Activated CD8-positive, alpha-beta memory T cell treated with anti-CD3 and anti-CD28 coated beads, Interleukin-2, amount 10 ng/mL, durations not matched to agents 7 days and 5 days (primary cell): ENCODE data around the gene CRHR1. TPM values are rescaled to one million over a fixed set of nuclear protein-coding genes. Genes with fewer than 3 reads are reported as not detected.

Experiments
- ATAC-seq: fragments of 150-1000 bp; cut with Tn5 transposase; one replicate; pipeline ENCODE4 v1.10.0; 2021; ENCODE audit warnings: moderate library complexity
- CTCF ChIA-PET: fragments of 350-600 bp; sonication (Branson Sonifier 250); formaldehyde crosslinking; loops from one replicate; lab custom pipeline; 2021; ENCODE audit warnings: antibody characterized with exemption; lab: Charles Lee
- DNase-seq: peaks from one replicate; pipeline ENCODE4 v3.0.0-alpha.2; 2020
- H3K27ac Mint-ChIP-seq: one replicate; pipeline ENCODE4 v1.8.0; 2021; ENCODE audit warnings: mild to moderate bottlenecking, mixed read lengths
- H3K27me3 Mint-ChIP-seq: one replicate; pipeline ENCODE4 v1.8.0; 2021; ENCODE audit warnings: mixed read lengths
- H3K36me3 Mint-ChIP-seq: one replicate; pipeline ENCODE4 v1.8.0; 2021; ENCODE audit warnings: mild to moderate bottlenecking, mixed read lengths
- H3K4me1 Mint-ChIP-seq: one replicate; pipeline ENCODE4 v1.8.0; 2021; ENCODE audit warnings: mixed read lengths
- H3K4me3 Mint-ChIP-seq: one replicate; pipeline ENCODE4 v1.8.0; 2021; ENCODE audit warnings: mild to moderate bottlenecking, moderate library complexity, mixed read lengths
- H3K9me3 Mint-ChIP-seq: one replicate; pipeline ENCODE4 v1.8.0; 2022; ENCODE audit warnings: low read depth, mixed read lengths
- total RNA-seq, 2 experiments: library from RNA; stranded (reverse); gene quantifications; one replicate each; pipeline ENCODE4 v1.2.3, GENCODE V29; 2021

CRHR1 gene
- total RNA-seq, 2 experiments from 2014 or later = not detected

DNA sequence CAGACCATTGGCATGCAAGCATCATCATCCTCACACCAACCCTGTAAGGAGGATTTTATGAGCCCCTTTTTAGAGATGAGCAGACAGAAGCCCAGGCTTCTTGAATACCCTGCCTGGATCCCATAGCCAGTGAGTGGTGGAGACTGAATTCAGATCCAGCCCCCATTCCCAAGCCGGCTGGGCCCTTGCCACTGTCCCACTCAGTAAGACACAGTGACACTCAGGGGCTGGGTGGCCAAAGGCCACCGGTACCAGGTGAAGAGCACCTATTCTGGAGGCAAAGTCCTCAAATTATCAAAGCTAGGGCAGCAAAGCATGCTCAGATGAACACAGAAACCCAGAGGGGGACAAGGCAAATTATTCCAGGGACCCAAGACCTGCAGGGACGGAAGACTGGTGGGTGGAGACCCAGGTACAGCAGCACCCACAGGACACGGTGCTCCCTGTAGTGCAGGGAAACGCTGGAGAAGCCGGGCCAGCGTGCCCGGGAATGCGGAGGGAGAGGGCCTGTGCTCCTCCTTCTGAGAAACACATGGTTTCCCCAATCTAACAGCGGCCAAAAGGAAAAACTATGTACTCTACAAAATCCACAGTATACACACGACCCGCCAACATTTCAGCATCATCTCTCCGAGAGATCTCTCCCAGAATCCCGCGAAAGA lies 33.2 kb upstream of the CRHR1 start:
- CTCF ChIA-PET = no interaction called here
- H3K4me1 Mint-ChIP-seq = no peaks in the 10 kb centered on the region
- H3K27ac Mint-ChIP-seq = no peak overlapping the region
- H3K27me3 Mint-ChIP-seq = peaks cover 5% of the 10 kb centered on the region
- H3K36me3 Mint-ChIP-seq = no peaks in the 10 kb centered on the region
- no peaks in the 10 kb centered on the region for H3K9me3 Mint-ChIP-seq
- ATAC-seq = no peak
- no peak overlapping the region for H3K4me3 Mint-ChIP-seq
- DNase-seq = no peak

DNA sequence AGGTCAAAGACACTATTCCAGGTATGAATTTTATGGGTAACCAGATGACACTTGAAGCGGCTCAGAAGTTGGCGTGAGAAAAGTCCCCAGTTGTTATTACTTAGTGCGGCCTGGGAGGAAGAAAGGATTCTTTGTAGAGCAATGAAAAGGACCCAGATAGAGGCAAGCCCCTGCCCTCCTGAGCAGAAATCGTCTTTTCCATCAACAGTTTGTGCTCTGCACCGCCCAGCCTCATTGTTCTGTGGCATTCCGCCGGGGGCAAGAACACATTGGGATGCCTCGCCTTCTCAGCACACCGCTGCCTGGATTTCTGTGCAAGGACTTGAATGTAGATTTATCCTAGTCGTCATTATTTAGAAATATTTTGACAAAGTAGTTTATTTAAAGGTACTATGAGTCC lies 32.7 kb upstream of the CRHR1 start:
- CTCF ChIA-PET = no interaction called here
- Mint-ChIP-seq H3K27ac (no peak overlapping the region), H3K36me3 (no peaks in the 10 kb centered on the region), H3K4me1 (no peaks in the 10 kb centered on the region), H3K27me3 (peaks cover 3% of the 10 kb centered on the region), H3K4me3 (no peak overlapping the region), H3K9me3 (no peaks in the 10 kb centered on the region)
- ATAC-seq (no peak), DNase-seq (no peak)

DNA sequence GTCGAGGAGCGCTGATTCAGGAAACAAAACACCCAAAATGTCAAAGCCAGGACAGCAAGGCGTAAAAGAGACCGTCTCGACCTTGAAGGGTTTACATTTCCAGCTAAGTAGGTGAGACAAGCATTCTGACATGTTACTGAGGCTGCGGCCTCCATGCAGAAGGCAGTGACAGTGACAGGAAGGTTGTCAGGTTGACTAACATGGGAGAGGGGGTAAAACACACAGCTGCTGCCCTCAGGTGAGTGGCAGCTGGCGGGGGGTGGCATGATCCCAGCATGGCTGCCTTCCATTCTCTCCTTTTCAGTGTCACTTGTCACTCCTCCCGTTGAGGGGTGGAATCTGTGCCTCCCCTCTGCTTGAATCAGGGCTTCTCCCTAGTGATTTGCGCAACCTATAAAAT lies 31.9 kb upstream of the CRHR1 start:
- CTCF ChIA-PET = no interaction called here
- no peak overlapping the region for H3K27ac Mint-ChIP-seq
- H3K4me1 Mint-ChIP-seq = no peaks in the 10 kb centered on the region
- no peaks in the 10 kb centered on the region for H3K9me3 Mint-ChIP-seq
- no peak overlapping the region for H3K4me3 Mint-ChIP-seq
- H3K27me3 Mint-ChIP-seq = peaks cover 5% of the 10 kb centered on the region
- no peaks in the 10 kb centered on the region for H3K36me3 Mint-ChIP-seq
- DNase-seq = no peak
- ATAC-seq = no peak

DNA sequence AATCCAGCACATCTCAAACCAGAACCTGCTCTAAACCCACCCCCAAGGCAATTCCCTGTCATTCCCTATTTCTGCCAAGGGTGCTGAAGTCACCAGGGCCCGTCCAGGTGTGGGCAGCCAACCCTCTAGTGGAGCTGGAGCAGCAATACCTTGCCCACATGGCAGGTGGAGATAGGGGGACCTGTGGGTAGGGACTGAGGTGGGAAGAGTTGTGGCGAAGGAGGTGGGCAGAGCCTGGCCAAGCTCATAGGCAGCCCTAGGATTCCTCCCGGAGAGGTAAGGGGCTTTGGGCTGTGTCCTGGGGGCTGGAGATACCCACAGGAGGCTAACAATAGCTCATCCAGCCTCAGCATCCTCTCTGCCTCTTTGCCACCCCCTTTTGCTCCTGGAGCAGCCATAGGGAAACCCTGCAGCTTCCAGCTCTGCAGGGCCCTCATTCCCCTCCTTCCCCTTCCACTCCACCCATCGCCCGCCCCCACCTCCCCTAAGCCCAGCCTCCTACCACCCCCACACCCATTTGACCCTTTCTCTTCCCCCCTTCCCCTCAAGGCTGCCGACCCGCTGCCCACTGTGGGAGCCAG lies 30.4 kb upstream of the CRHR1 start:
- Mint-ChIP-seq H3K27ac (no peak overlapping the region), H3K36me3 (no peaks in the 10 kb centered on the region), H3K4me1 (no peaks in the 10 kb centered on the region), H3K9me3 (no peaks in the 10 kb centered on the region), H3K4me3 (no peak overlapping the region), H3K27me3 (peaks cover 5% of the 10 kb centered on the region)
- DNase-seq (no peak), ATAC-seq (no peak)
- CTCF ChIA-PET = no interaction called here

DNA sequence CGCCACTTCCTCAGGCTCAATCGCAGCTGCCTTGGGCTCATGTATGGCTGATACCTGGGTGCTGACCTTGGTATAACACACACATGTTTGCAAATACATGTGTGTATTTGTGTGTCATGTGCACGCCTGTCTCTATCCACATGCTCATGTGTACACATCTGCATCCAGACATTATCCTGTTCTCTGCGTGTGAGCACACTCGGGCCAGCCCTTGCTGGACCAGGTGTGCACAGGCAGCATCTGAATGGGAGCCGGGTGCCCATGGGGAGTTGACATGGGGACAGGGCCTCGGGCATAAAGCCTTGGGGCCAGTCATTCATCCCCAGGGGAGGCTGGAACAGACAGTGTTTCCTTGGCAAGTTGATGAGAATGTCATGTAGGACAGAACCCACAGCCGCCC lies 29.1 kb upstream of the CRHR1 start:
- Mint-ChIP-seq H3K9me3 (no peaks in the 10 kb centered on the region), H3K27ac (no peak overlapping the region), H3K27me3 (peaks cover 2% of the 10 kb centered on the region), H3K4me3 (no peak overlapping the region), H3K4me1 (no peaks in the 10 kb centered on the region), H3K36me3 (no peaks in the 10 kb centered on the region)
- ATAC-seq (no peak), DNase-seq (no peak)
- CTCF ChIA-PET = no interaction called here

DNA sequence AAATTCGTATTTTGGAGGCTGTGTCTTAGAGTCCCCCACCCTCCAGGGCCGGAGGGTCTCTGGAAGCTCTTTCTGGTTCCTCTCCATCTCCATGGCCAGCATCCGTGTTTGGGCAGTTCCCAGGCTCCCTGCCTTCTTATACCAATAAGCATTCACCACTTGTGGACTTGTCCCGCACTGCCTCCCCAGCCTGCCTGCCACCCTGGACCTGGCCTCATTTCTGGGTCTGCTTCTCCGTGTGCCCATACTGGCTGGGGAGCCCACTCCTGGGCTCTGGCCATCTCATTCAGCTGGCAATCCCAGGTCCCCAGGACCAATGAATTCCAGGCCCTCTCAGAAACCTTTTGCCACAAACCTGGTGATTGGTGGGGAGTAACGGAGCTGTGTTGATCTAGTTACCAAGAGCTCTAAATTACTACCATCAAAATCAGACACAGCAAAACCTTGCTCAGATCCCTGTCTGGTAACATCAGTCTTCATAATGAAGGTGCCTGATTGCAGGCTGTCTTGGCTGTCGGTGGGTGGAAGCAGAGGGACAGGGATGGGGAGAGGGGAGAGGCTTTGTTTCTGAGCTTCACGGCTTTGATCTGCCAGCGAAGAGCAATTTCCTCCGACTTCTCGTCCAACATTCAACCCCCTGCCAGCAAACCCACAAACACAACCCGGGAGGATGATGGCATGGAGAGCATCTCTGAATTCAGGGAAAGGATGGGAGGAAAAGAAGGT lies 27.7 kb upstream of the CRHR1 start:
- ATAC-seq (no peak), DNase-seq (no peak)
- no peak overlapping the region for H3K27ac Mint-ChIP-seq
- H3K36me3 Mint-ChIP-seq = no peaks in the 10 kb centered on the region
- CTCF ChIA-PET = interaction anchor here (0.6 to 1.8 kb wide), 5 partner anchors 9 to 788 kb away, joined by 3 to 5 read pairs (median 3); partner anchors contain the start of gene C1QL1
- H3K27me3 Mint-ChIP-seq = peaks cover 2% of the 10 kb centered on the region
- no peaks in the 10 kb centered on the region for H3K4me1 Mint-ChIP-seq
- H3K4me3 Mint-ChIP-seq = no peak overlapping the region
- no peaks in the 10 kb centered on the region for H3K9me3 Mint-ChIP-seq

DNA sequence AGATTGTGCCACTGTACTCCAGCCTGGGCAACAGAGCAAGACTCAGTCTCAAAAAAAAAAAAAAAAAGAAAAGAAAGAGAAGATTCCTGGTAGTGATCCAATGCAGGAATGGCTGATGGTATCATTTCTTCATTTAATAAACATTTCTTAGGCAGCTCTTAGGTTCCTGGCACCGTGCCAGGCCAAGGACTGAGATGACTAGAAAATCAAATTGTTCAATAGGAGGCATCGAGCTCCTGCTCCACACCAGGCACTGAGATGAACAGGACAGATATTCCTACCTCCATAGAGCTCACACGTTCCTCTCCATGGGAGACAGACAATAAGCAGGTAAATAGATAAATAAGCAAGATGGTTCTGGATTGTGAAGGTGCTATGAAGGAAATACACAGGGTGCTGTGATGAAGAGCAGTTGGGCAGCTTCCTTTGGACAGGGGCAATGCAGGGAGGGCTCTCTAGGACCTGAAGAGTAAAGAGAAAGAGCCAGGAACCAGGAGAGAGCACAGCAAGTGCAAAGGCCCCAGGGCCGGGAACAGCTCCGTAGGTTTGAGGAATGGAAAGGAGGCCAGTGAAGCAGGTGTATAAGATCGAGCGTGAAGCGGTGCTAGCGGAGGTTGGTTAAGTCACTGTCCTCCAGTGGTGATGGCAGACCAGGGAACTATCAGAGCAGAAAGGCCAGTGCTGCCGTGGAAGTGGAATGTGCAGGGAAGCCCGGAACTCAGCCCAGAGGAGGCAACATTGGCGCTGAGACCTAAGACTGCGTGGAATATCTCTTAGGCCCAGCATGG lies 26.5 kb upstream of the CRHR1 start:
- CTCF ChIA-PET = interaction anchor here (0.6 to 1.8 kb wide), 3 partner anchors 10 to 789 kb away, joined by 3 to 5 read pairs (median 3); partner anchors contain the start of gene C1QL1
- no peak overlapping the region for H3K27ac Mint-ChIP-seq
- no peaks in the 10 kb centered on the region for H3K4me1 Mint-ChIP-seq
- H3K4me3 Mint-ChIP-seq = no peak overlapping the region
- H3K36me3 Mint-ChIP-seq = no peaks in the 10 kb centered on the region
- ATAC-seq (no peak), DNase-seq (no peak)
- H3K9me3 Mint-ChIP-seq = no peaks in the 10 kb centered on the region
- peaks cover 10% of the 10 kb centered on the region for H3K27me3 Mint-ChIP-seq

DNA sequence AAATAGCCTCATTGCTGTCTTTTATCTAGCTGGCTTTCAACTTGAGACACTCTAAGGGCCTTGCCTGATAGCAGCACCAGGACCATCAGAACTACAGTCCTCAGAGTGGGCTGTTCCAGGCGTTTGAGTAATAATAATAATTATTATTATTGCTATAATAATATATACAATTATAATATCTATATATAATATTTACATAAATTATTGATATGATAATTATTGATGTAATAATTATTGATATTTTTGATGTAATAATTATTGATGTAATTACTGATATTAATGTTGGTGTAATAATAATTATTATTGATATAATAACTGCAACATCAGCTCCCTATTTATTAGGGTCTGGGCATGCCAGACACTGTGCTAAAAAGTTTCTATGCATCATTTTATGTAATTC lies 25.6 kb upstream of the CRHR1 start:
- Mint-ChIP-seq H3K27me3 (peaks cover 16% of the 10 kb centered on the region), H3K36me3 (no peaks in the 10 kb centered on the region), H3K27ac (no peak overlapping the region), H3K9me3 (no peaks in the 10 kb centered on the region), H3K4me1 (no peaks in the 10 kb centered on the region), H3K4me3 (no peak overlapping the region)
- DNase-seq = no peak
- ATAC-seq = no peak
- CTCF ChIA-PET = interaction anchor here (1.0 to 1.5 kb wide), 2 partner anchors 19 to 94 kb away, joined by 3 to 4 read pairs; no protein-coding TSS in a partner anchor

DNA sequence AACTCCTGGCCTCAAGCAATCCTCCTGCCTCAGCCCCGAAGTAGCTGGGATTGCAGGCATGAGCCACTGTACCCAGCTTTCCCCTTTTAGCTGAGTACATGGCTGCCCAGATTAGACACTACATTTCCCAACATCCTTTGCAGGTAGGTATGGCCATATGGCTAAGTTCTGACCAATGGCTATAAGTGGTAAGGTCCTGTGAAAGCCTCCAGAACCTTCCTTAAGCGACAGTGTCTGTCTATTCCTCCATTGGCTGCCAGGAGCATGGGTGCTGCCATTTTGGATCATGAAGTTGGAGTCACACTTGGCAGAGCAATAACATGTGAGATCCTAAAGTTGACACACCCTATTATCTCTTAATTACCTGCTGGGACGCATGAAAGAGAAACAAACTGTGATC lies 24.4 kb upstream of the CRHR1 start:
- H3K4me3 Mint-ChIP-seq = no peak overlapping the region
- H3K9me3 Mint-ChIP-seq = no peaks in the 10 kb centered on the region
- DNase-seq = no peak
- ATAC-seq = no peak
- peaks cover 25% of the 10 kb centered on the region for H3K27me3 Mint-ChIP-seq
- H3K4me1 Mint-ChIP-seq = no peaks in the 10 kb centered on the region
- CTCF ChIA-PET = interaction anchor here (0.7 to 1.5 kb wide), 2 partner anchors 93 to 120 kb away, joined by 4 read pairs; no protein-coding TSS in a partner anchor
- H3K36me3 Mint-ChIP-seq = no peaks in the 10 kb centered on the region
- no peak overlapping the region for H3K27ac Mint-ChIP-seq

DNA sequence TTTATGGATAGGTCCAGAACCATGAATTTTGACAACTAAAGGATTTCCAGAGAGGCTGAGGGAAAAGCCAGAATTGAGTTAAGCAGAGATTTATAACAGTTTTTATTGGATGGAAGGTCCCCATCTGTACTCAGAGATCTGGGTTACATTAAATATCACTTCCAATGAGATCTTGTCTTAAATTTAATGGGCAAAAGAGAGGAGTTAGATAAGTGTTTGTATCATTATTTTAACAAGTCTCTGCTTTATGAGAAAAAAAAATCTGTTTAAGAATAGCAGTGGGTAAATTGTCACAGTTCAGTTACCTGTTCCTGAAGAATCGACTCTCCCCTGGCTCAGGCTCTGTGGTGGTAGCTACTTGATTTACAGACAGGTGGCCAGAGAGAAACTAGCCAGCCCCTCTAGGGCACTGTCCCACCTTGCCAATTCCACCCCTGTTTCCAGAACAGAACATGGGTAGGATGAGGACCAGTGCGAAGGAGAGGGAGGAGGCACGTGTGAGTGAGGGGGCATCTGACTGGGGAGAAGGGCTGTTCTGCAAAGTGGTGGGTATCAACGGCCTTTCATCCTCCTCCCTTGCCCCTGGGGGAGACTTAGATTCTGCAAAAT lies 22.1 kb upstream of the CRHR1 start:
- H3K9me3 Mint-ChIP-seq = no peaks in the 10 kb centered on the region
- CTCF ChIA-PET = no interaction called here
- no peak overlapping the region for H3K27ac Mint-ChIP-seq
- H3K4me1 Mint-ChIP-seq = no peaks in the 10 kb centered on the region
- DNase-seq (no peak), ATAC-seq (no peak)
- H3K27me3 Mint-ChIP-seq = peaks cover 25% of the 10 kb centered on the region
- no peaks in the 10 kb centered on the region for H3K36me3 Mint-ChIP-seq
- no peak overlapping the region for H3K4me3 Mint-ChIP-seq

DNA sequence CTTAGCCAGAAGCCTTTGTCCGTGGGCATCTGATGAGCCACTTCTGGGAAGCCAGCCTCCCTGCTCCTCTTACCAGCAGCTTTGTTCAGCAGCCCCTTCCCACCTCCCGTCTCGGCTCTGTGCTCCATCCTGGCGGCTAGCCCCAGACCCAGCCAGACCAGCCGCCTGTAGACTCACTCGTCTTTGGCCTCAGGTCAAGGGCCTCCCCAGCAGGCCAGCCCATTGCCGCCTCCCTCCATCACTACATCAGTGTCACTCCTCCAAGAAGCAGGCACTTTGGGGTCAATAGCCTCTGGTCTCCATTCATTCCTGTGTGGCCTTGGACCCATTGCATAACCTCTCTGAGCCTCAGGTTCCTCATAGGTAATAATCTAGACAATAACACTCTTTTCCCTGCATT lies 20.9 kb upstream of the CRHR1 start:
- no peaks in the 10 kb centered on the region for H3K4me1 Mint-ChIP-seq
- no peaks in the 10 kb centered on the region for H3K9me3 Mint-ChIP-seq
- ATAC-seq (no peak), DNase-seq (no peak)
- H3K4me3 Mint-ChIP-seq = no peak overlapping the region
- no peaks in the 10 kb centered on the region for H3K36me3 Mint-ChIP-seq
- H3K27ac Mint-ChIP-seq = no peak overlapping the region
- peaks cover 31% of the 10 kb centered on the region for H3K27me3 Mint-ChIP-seq
- CTCF ChIA-PET = no interaction called here

DNA sequence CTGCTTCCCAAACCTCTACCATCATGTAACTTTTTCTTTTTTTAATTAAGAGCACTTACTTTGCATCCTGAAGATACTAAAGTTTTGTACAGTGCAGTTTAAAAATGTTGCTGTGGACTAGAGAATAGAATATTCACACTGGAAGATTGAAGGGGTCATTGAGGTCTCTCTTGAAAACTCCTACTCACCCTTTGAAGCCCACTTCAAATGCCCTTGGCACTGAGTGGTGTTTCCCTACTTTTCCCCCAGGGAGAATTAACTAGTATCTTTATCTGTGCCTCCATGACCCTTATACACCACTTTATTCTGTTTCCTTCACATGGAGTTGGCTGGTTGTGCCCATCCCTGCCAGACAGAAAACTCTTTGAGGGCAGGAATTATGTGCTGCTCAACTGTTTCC lies 19.6 kb upstream of the CRHR1 start:
- H3K4me1 Mint-ChIP-seq = no peaks in the 10 kb centered on the region
- no peak overlapping the region for H3K27ac Mint-ChIP-seq

DNA sequence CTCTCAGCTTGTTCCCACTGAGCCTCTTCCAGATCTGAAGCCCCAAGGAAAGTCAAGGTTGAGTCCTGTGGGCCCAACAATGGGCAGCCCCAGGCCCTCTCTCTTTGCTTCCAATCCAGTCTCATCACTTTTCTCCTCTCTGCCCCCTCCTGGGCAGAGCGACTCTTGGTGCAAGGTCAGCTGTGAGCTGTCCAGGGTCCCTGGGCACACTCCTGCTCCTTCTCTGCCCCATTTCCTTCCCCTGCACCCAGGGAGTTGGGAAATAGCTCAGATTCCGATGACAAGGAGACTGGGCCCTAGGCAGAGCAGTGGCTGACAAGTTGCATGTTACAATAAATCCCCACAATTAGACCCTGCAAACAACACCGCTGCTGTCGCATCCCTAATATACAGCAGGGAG lies 16.1 kb upstream of the CRHR1 start:
- Mint-ChIP-seq H3K27me3 (peaks cover 39% of the 10 kb centered on the region), H3K36me3 (no peaks in the 10 kb centered on the region), H3K4me3 (no peak overlapping the region), H3K9me3 (no peaks in the 10 kb centered on the region), H3K27ac (no peak overlapping the region), H3K4me1 (no peaks in the 10 kb centered on the region)
- CTCF ChIA-PET = no interaction called here
- ATAC-seq = no peak
- DNase-seq = no peak

More for the DNA sequence above, 19.6 kb upstream of the CRHR1 start:
- H3K9me3 Mint-ChIP-seq = no peaks in the 10 kb centered on the region
- no peak overlapping the region for H3K4me3 Mint-ChIP-seq
- ATAC-seq (no peak), DNase-seq (no peak)
- no peaks in the 10 kb centered on the region for H3K36me3 Mint-ChIP-seq
- peaks cover 31% of the 10 kb centered on the region for H3K27me3 Mint-ChIP-seq
- CTCF ChIA-PET = no interaction called here
